RWPE1 (cell line): ENCODE results near the gene TMEM61.

Source experiments
- CTCF ChIA-PET: fragments of 350-600 bp; sonication (Branson Sonifier 250); formaldehyde crosslinking; extraction: SDS; loops from one replicate; lab custom pipeline; 2021; lab: Yijun Ruan, JAX
- POLR2A ChIA-PET: fragments of 400-600 bp; formaldehyde crosslinking; extraction: SDS; loops from one replicate; lab custom pipeline; 2020; ENCODE audit warnings: antibody characterized with exemption; ENCODE audit not compliant: low non-redundant PET; lab: Yijun Ruan, JAX
- DNase-seq: peaks from one replicate; pipeline ENCODE4 v3.0.0; 2012; ENCODE audit warnings: low spot score
- H3K27ac ChIP-seq: fragments of 450-650 bp; 2 replicates; pipeline ENCODE4 v1.5.1; 2017
- CTCF ChIP-seq: fragments of 450-650 bp; conservative IDR thresholded peaks from 2 replicates; pipeline ENCODE4 v1.5.1; 2017; ENCODE audit warnings: low read depth, mild to moderate bottlenecking

TMEM61 gene

GRCh38 chr1:54975356-54976108 lies 4.9 kb upstream of the TMEM61 start:
- no peak for DNase-seq
- H3K27ac ChIP-seq: no peak overlapping the region
- CTCF ChIA-PET: no interaction called here
- POLR2A ChIA-PET: no interaction called here
- no peak for TF ChIP-seq CTCF

GRCh38 chr1:54976747-54977146 lies 3.7 kb upstream of the TMEM61 start:
- ChIA-PET CTCF (no interaction called here), POLR2A (no interaction called here)

GRCh38 chr1:54977533-54978297 lies 2.7 kb upstream of the TMEM61 start:
- no peak for DNase-seq
- POLR2A ChIA-PET: no interaction called here
- CTCF ChIA-PET: interaction anchor here (0.7 to 1.3 kb wide), 2 partner anchors 18 to 44 kb away, joined by 3 to 5 read pairs; no protein-coding TSS in a partner anchor
- no peak for TF ChIP-seq CTCF
- H3K27ac ChIP-seq: peak overlapping the region; percentile 49

More at GRCh38 chr1:54976747-54977146, 3.7 kb upstream of the TMEM61 start:
- no peak for DNase-seq
- H3K27ac ChIP-seq: peak overlapping the region; percentile 49
- no peak for TF ChIP-seq CTCF

- TF ChIP-seq CTCF: no peak
- ChIA-PET CTCF (interaction anchor here (0.6 to 1.3 kb wide), 3 partner anchors 17 to 43 kb away, joined by 3 to 5 read pairs (median 3); no protein-coding TSS in a partner anchor), POLR2A (no interaction called here)
- H3K27ac ChIP-seq: peak overlapping the region; percentile 11; the same call in 1 of the 2 replicates
- DNase-seq: no peak
These were observed 1.7 kb upstream of the TMEM61 start for GRCh38 chr1:54978528-54979326.

- no peak for TF ChIP-seq CTCF
- ChIA-PET POLR2A (no interaction called here), CTCF (no interaction called here)
- peak overlapping the region; percentile 11; the same call in 1 of the 2 replicates for H3K27ac ChIP-seq
- no peak for DNase-seq
These were observed 1.0 kb upstream of the TMEM61 start for GRCh38 chr1:54979327-54979891.
